ENCODE data around the gene ZNF474.

ZNF474 gene

GRCh38 chr5:122195802-122196394 is 66.6 kb downstream of the ZNF474 start:
- Histone ChIP-seq H3K27ac (ENCODE audit: insufficient read depth, low read depth, low read length, poor library complexity, severe bottlenecking) (no peak overlapping the region), H3K4me1 (ENCODE audit: control insufficient read depth, insufficient read depth, low read length) (peaks cover 3% of the 10 kb centered on the region), H3K9me3 (ENCODE audit: control insufficient read depth, low read length) (no peaks in the 10 kb centered on the region), H3K4me3 (ENCODE audit: insufficient read depth, low read depth, low read length) (no peak overlapping the region), H3K36me3 (ENCODE audit: control insufficient read depth, insufficient read depth, low read length) (no peaks in the 10 kb centered on the region), H3K27me3 (ENCODE audit: control insufficient read depth, insufficient read depth, low read length, poor library complexity, severe bottlenecking) (no peaks in the 10 kb centered on the region)
- WGBS, 2 experiments = 9 to 48% methylated on average over 2 to 3 of the region's 3 CpGs

- H3K27ac ChIP-seq (ENCODE audit: insufficient read depth, low read depth, low read length, poor library complexity, severe bottlenecking) = no peak overlapping the region
- H3K27me3 ChIP-seq (ENCODE audit: control insufficient read depth, insufficient read depth, low read length, poor library complexity, severe bottlenecking) = no peaks in the 10 kb centered on the region
- no peak overlapping the region for H3K4me3 ChIP-seq (ENCODE audit: insufficient read depth, low read depth, low read length)
- no peaks in the 10 kb centered on the region for H3K9me3 ChIP-seq (ENCODE audit: control insufficient read depth, low read length)
- peaks cover 3% of the 10 kb centered on the region for H3K4me1 ChIP-seq (ENCODE audit: control insufficient read depth, insufficient read depth, low read length)
- H3K36me3 ChIP-seq (ENCODE audit: control insufficient read depth, insufficient read depth, low read length) = no peaks in the 10 kb centered on the region
- 92 to 98% methylated on average over 3 of the region's 3 CpGs for WGBS, 2 experiments
These were observed 69.8 kb downstream of the ZNF474 start for GRCh38 chr5:122199146-122199545.

GRCh38 chr5:122200450-122200849 is 71.1 kb downstream of the ZNF474 start:
- H3K9me3 ChIP-seq (ENCODE audit: control insufficient read depth, low read length) = no peaks in the 10 kb centered on the region
- H3K36me3 ChIP-seq (ENCODE audit: control insufficient read depth, insufficient read depth, low read length) = no peaks in the 10 kb centered on the region
- H3K27ac ChIP-seq (ENCODE audit: insufficient read depth, low read depth, low read length, poor library complexity, severe bottlenecking) = peak overlapping the region; percentile 72
- no peaks in the 10 kb centered on the region for H3K27me3 ChIP-seq (ENCODE audit: control insufficient read depth, insufficient read depth, low read length, poor library complexity, severe bottlenecking)
- peaks cover 3% of the 10 kb centered on the region for H3K4me1 ChIP-seq (ENCODE audit: control insufficient read depth, insufficient read depth, low read length)
- no peak overlapping the region for H3K4me3 ChIP-seq (ENCODE audit: insufficient read depth, low read depth, low read length)

DNA sequence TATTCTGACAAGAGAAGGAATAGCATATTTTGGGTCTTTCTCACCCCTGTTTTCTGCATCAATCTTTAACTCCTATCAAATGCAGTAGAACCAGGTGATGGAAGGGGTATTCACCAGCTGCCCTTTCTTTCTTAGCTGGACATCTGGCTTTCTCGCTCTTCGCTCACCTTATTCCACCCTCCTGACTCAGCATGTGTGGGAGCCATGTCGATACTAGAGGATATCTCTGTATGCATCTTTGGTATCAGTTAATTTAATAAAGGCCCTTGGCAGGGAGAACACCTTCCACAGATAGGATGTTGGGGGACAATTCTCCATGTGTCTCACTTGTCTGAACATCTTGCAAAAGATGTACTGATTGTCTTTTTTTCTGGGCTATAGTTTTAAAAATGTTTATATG is 71.5 kb downstream of the ZNF474 start:
- Histone ChIP-seq H3K4me1 (ENCODE audit: control insufficient read depth, insufficient read depth, low read length) (peaks cover 3% of the 10 kb centered on the region), H3K9me3 (ENCODE audit: control insufficient read depth, low read length) (no peaks in the 10 kb centered on the region), H3K36me3 (ENCODE audit: control insufficient read depth, insufficient read depth, low read length) (no peaks in the 10 kb centered on the region), H3K27ac (ENCODE audit: insufficient read depth, low read depth, low read length, poor library complexity, severe bottlenecking) (peak overlapping the region; percentile 72), H3K4me3 (ENCODE audit: insufficient read depth, low read depth, low read length) (no peak overlapping the region), H3K27me3 (ENCODE audit: control insufficient read depth, insufficient read depth, low read length, poor library complexity, severe bottlenecking) (no peaks in the 10 kb centered on the region)
- 90 to 94% methylated on average over 3 of the region's 3 CpGs for WGBS, 2 experiments

DNA sequence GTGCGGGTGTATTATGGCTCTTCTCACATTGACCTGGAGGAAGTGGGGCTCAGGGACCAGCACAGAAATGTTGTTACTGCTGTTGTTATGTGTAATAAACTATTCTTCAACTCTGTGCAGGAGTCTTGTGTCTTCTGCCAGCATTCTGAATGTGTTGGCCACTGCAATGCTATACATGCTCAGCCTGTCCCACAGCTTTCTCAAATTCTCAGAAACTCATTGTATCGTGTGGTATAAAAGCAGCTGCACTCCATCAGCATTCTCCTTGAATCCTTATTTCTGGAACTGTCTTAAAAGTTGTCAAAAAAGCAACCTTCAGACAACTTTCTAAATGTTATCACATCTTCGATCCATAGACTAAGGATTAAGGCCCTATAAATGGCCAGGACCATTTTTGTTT is 72.0 kb downstream of the ZNF474 start:
- Histone ChIP-seq H3K4me1 (ENCODE audit: control insufficient read depth, insufficient read depth, low read length) (peaks cover 3% of the 10 kb centered on the region), H3K36me3 (ENCODE audit: control insufficient read depth, insufficient read depth, low read length) (no peaks in the 10 kb centered on the region), H3K27me3 (ENCODE audit: control insufficient read depth, insufficient read depth, low read length, poor library complexity, severe bottlenecking) (no peaks in the 10 kb centered on the region), H3K4me3 (ENCODE audit: insufficient read depth, low read depth, low read length) (no peak overlapping the region), H3K27ac (ENCODE audit: insufficient read depth, low read depth, low read length, poor library complexity, severe bottlenecking) (no peak overlapping the region), H3K9me3 (ENCODE audit: control insufficient read depth, low read length) (no peaks in the 10 kb centered on the region)
- WGBS, 2 experiments = 96 to 97% methylated on average over 3 of the region's 3 CpGs

- Histone ChIP-seq H3K27me3 (ENCODE audit: control insufficient read depth, insufficient read depth, low read length, poor library complexity, severe bottlenecking) (no peaks in the 10 kb centered on the region), H3K4me3 (ENCODE audit: insufficient read depth, low read depth, low read length) (no peak overlapping the region), H3K9me3 (ENCODE audit: control insufficient read depth, low read length) (no peaks in the 10 kb centered on the region), H3K4me1 (ENCODE audit: control insufficient read depth, insufficient read depth, low read length) (peaks cover 3% of the 10 kb centered on the region), H3K27ac (ENCODE audit: insufficient read depth, low read depth, low read length, poor library complexity, severe bottlenecking) (no peak overlapping the region), H3K36me3 (ENCODE audit: control insufficient read depth, insufficient read depth, low read length) (no peaks in the 10 kb centered on the region)
These were observed 73.6 kb downstream of the ZNF474 start for GRCh38 chr5:122202952-122203351.

Measured in ectodermal cell (in vitro differentiated cells).